ENCODE data around the gene GYPA. TPM values are rescaled to one million over a fixed set of nuclear protein-coding genes. Genes with fewer than 3 reads are reported as not detected.
"Not testable (repeated sequence)": the region's sequence is repeated elsewhere in the genome, so short reads cannot be mapped to it uniquely, and the experiment has no call there.

Gene GYPA
- polyA plus RNA-seq, 6 donors from 2014 or later = not detected

DNA sequence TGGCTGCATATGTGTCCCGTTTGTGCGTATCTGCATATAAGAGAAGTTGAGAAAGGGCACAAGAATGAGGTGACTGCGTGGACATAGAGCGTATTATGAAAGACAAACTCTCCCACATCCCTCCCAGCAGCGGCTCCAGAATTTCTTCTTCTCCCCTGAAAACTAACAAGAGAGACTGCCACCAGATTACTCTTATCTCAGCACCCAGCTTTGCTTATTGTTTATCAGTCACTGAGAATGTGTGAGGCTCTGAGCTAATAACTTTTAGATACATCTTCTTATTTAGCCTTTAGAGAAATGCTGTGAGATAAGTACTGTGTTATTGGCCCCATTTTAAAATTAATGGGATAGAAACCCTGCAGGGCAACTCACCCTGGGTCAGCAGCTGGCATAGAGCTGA is 20.8 kb downstream of the GYPA start:
- peaks cover 0 to 10% (median 0%) of the 10 kb centered on the region in 3 donors for H3K4me1 Mint-ChIP-seq
- not testable (repeated sequence) for H3K36me3 Mint-ChIP-seq; H3K9me3 Mint-ChIP-seq; H3K4me3 Mint-ChIP-seq; ATAC-seq (ENCODE audit: low read depth in 2 of 2); DNase-seq; H3K27ac Mint-ChIP-seq; H3K27me3 Mint-ChIP-seq

DNA sequence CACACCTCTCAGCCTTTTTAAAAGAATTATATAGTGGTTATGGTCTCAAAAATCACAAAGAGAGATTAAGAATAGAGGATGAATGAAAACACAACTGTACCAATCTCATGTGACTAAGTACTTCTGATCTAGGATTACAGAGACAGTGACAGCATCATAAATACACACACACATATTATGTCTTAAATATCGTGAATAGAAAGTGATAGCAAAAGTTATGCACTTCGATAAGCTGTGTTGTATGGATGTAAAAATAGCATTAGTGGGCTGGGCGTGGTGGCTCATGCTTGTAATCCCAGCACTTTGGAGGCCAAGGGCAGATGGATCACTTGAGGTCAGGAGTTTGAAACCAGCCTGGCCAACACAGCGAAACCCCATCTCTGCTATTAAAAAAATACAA is 25.0 kb downstream of the GYPA start:
- H3K27ac Mint-ChIP-seq = no peak overlapping the region
- H3K9me3 Mint-ChIP-seq = no peaks in the 10 kb centered on the region
- no peaks in the 10 kb centered on the region for H3K36me3 Mint-ChIP-seq
- no peaks in the 10 kb centered on the region for H3K27me3 Mint-ChIP-seq
- ATAC-seq (ENCODE audit: low read depth in 2 of 2) (no peak), DNase-seq (no peak)
- H3K4me3 Mint-ChIP-seq = no peak overlapping the region
- H3K4me1 Mint-ChIP-seq = peaks cover 0 to 9% (median 0%) of the 10 kb centered on the region in 3 donors

DNA sequence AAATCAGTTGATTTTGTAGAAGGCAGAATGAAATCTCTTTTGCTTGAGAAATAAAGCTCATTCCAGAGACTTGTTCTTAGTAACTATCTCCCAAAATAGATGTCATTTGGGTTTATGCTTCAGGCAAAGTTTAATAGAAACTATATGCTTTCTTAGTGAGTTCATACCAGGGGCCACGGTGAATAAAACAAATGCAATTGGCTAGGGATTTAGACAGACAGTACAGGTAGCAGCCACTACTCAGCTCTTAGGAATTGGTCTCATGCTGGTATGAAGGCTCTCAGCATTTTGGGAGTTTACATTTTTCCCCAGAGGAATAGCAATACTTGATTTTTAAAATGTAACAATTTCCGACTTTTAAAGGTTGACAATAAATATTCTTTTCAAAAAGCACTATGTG is 27.0 kb downstream of the GYPA start:
- Mint-ChIP-seq H3K36me3 (no peaks in the 10 kb centered on the region), H3K27ac (no peak overlapping the region), H3K4me1 (peaks cover 0 to 9% (median 0%) of the 10 kb centered on the region in 3 donors), H3K27me3 (no peaks in the 10 kb centered on the region), H3K9me3 (no peaks in the 10 kb centered on the region), H3K4me3 (no peak overlapping the region)
- ATAC-seq (ENCODE audit: low read depth in 2 of 2) (no peak), DNase-seq (no peak)

DNA sequence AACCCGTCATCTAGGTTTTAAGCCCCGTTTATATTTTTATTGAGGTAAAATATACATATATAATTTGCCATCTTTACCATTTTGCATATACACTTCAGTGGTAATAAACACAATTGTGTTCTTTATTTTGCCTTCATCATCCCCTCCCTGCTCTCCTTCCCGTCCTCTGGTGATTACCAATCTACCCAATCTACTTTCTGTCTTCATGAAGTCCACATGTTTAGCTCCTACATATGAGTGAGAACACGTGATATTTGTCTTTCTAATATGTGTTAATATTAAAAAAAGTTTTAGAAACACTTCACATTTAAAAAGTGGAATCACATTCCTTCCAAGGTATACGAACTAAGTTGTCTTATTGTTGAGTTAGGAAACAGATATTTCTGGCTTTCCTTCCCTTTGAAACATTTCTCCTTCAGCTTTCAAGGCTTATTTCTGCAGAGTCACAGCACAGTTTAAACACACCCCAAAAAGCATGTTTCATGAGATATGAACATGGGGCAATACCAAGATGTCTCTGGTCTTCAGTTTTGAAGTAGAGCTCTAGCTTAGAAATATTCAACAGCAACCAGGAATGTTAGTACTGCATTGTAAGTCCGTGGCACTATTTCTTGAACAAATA is 35.9 kb downstream of the GYPA start:
- H3K4me3 Mint-ChIP-seq = no peak overlapping the region
- no peaks in the 10 kb centered on the region for H3K36me3 Mint-ChIP-seq
- no peaks in the 10 kb centered on the region for H3K9me3 Mint-ChIP-seq
- H3K27me3 Mint-ChIP-seq = no peaks in the 10 kb centered on the region
- no peaks in the 10 kb centered on the region for H3K4me1 Mint-ChIP-seq
- no peak overlapping the region for H3K27ac Mint-ChIP-seq
- ATAC-seq (ENCODE audit: low read depth in 2 of 2) (no peak), DNase-seq (no peak)

DNA sequence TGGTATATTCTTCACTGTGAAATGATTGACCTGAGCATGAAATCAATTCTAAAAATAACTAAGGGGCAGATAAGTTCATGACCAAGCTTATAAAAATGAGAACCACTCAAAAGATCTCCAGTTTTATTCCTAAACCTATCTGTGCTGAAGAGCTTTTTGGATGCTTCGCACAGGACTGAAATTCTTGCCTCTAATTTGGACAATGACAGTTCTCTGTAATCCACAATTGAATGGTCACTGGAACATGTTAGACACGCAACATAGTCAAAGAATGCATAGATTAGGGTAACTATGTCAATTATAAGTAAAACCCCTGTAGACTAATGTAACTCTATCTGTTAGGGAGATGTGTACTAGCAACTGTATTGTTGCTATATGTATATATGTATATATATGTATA is 42.7 kb downstream of the GYPA start:
- not testable (repeated sequence) for DNase-seq; H3K4me1 Mint-ChIP-seq; H3K27me3 Mint-ChIP-seq; ATAC-seq (ENCODE audit: low read depth in 2 of 2); H3K9me3 Mint-ChIP-seq; H3K36me3 Mint-ChIP-seq; H3K4me3 Mint-ChIP-seq; H3K27ac Mint-ChIP-seq

DNA sequence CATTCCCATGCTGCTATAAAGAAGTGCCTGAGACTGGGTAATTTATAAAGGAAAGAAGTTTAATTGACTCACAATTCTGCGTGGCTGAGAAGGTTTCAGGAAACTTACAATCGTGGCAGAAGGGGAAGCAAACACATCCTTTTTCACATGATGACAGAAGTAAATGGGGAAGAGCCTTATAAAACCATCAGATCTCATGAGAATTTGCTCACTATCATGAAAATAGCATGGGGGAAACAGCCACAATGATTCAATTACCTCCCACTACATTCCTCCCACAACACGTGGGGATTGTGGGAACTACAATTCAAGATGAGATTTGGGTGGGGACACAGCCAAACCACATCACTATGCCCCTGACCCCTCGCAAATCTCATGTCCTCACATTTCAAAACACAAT is 46.5 kb downstream of the GYPA start:
- not testable (repeated sequence) for H3K4me3 Mint-ChIP-seq; H3K27ac Mint-ChIP-seq; ATAC-seq (ENCODE audit: low read depth in 2 of 2); DNase-seq; H3K4me1 Mint-ChIP-seq; H3K36me3 Mint-ChIP-seq; H3K9me3 Mint-ChIP-seq; H3K27me3 Mint-ChIP-seq

DNA sequence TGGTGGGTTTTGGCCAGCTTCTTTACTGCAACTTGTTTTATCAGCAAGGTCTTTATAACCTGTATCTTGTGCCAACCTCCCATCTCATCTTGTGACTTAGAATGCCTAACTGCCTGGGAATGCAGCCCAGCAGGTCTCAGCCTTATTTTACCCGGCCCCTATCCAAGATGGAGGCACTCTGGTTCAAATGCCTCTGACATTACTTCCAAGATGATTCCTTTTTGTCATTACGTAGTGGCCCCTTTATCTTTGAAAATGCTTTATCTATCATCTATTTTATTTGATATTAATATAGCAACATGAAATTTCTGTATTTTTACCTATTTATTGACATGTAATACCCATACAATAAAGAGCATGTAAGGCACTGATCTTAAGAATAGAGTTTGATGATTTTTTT is 49.3 kb downstream of the GYPA start:
- H3K27ac Mint-ChIP-seq; H3K27me3 Mint-ChIP-seq; ATAC-seq (ENCODE audit: low read depth in 2 of 2): not testable (repeated sequence)

DNA sequence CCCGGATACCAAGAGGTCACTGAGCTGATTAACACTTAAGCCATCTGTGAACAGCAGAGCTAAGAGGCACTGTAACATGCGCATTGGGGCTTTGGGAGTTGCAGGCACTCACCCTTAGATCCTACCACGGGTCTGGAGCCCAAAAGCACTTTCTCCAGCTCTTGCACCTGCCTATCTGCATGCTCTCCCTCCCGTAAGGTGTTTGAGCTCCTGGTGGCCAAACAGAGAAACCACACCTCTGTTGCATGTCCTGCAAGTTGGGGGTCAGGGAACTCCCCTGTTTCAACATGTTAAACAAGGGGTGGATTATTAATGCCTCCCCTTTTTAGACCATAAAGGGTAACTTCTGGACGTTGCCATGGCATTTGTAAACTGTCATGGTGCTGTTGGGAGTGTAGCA is 49.8 kb downstream of the GYPA start:
- no peak overlapping the region for H3K4me3 Mint-ChIP-seq
- H3K27me3 Mint-ChIP-seq = peaks cover 0 to 7% (median 6%) of the 10 kb centered on the region in 3 donors
- ATAC-seq (ENCODE audit: low read depth in 2 of 2) (no peak), DNase-seq (no peak)
- no peak overlapping the region for H3K27ac Mint-ChIP-seq
- H3K9me3 Mint-ChIP-seq = no peaks in the 10 kb centered on the region
- no peaks in the 10 kb centered on the region for H3K36me3 Mint-ChIP-seq
- H3K4me1 Mint-ChIP-seq = no peaks in the 10 kb centered on the region

More for the DNA sequence above, 49.3 kb downstream of the GYPA start:
- DNase-seq, H3K4me3 Mint-ChIP-seq, H3K4me1 Mint-ChIP-seq, H3K36me3 Mint-ChIP-seq, H3K9me3 Mint-ChIP-seq: not testable (repeated sequence)

DNA sequence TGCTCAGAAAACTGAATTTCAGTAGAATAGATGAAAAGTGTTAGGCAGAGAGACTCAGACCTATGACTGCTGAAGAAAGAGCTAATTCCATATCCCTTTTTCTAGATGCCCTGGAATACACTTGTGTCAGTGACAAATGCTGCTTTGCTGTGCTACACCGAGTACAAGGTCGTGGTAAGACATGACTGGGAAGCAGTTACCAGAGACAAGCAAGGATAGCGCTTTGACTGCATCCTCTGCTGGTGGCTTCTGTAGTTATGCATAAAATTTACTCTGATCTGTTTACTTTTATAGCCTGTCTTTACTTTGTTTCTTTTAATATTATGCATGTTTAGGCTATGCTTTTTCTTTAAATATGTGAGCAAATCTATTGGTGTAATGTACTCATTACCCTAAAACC is 58.5 kb downstream of the GYPA start:
- H3K27me3 Mint-ChIP-seq = not testable (repeated sequence)

DNA sequence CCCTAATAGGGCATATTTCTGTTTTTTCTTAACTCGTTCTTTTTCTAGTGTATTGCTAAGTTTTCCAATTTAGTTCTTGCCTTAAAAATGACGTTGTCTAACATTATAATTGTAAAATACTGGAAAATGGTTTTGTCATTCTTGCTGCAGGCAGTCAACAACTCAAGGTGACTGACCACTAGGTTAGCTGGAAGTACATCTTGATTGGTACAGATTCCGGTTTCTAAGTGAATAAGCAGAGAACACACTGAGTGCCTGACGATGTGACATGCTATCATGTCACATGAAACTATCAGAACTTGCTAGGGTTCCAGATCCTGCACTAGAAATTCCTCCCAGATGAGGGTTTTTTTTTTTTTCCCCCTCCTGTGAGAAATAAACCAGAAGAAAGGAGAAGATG is 60.4 kb downstream of the GYPA start:
- not testable (repeated sequence) for H3K36me3 Mint-ChIP-seq; ATAC-seq (ENCODE audit: low read depth in 2 of 2); H3K4me3 Mint-ChIP-seq; H3K4me1 Mint-ChIP-seq; H3K27me3 Mint-ChIP-seq; H3K9me3 Mint-ChIP-seq; H3K27ac Mint-ChIP-seq; DNase-seq

More for the DNA sequence above, 58.5 kb downstream of the GYPA start:
- not testable (repeated sequence) for H3K4me3 Mint-ChIP-seq; H3K4me1 Mint-ChIP-seq; DNase-seq; H3K9me3 Mint-ChIP-seq; ATAC-seq (ENCODE audit: low read depth in 2 of 2); H3K36me3 Mint-ChIP-seq; H3K27ac Mint-ChIP-seq

DNA sequence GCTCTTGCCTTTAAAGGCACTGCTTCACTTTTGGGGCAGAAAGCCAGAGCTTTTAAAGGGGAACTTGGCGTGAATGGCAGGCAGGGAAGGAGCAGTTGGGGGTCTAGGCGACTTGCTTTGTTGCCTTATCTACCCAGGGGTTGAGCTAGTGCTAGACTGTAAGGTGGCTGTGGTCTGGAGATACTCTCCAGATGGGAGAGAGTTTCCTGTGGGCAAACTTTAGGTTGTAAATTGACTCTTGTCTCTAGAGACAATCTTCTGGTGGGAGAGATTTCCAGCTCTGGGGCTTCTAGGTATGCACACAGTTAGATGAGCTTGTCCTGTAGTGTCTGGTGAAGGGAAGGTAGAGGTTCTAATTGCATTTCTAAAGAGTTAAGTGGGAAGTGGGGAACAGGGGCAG is 61.8 kb downstream of the GYPA start:
- ATAC-seq (ENCODE audit: low read depth in 2 of 2); H3K36me3 Mint-ChIP-seq: not testable (repeated sequence)

DNA sequence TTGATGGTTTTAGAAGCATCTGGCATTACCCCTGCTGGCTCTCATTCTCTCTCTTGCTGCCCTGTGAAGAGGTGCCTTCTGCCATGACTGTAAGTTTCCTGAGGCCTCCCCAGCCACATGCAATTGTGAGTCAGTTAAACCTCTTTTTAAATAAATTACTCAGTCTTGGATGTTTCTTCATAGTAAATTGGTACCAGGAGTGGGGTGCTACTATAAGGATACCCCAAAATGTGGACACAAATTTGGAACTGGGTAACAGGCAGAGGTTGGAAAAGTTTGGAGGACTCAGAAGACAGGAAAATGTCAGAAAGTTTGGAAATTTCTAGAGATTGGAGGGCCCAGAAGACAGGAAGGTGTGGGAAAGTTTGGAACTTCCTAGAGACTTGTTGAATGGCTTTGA is 79.0 kb downstream of the GYPA start:
- not testable (repeated sequence) for DNase-seq; H3K4me1 Mint-ChIP-seq; H3K4me3 Mint-ChIP-seq; H3K36me3 Mint-ChIP-seq; ATAC-seq (ENCODE audit: low read depth in 2 of 2); H3K27ac Mint-ChIP-seq
- peaks cover 0 to 26% (median 17%) of the 10 kb centered on the region in 7 donors for H3K9me3 Mint-ChIP-seq
- H3K27me3 Mint-ChIP-seq = peaks cover 0 to 13% (median 4%) of the 10 kb centered on the region in 3 donors

More for the DNA sequence above, 61.8 kb downstream of the GYPA start:
- H3K27me3 Mint-ChIP-seq, H3K4me3 Mint-ChIP-seq, H3K9me3 Mint-ChIP-seq, DNase-seq, H3K4me1 Mint-ChIP-seq: not testable (repeated sequence)
- peak overlapping the region in 1 of 6 donors; percentile 10 for H3K27ac Mint-ChIP-seq

DNA sequence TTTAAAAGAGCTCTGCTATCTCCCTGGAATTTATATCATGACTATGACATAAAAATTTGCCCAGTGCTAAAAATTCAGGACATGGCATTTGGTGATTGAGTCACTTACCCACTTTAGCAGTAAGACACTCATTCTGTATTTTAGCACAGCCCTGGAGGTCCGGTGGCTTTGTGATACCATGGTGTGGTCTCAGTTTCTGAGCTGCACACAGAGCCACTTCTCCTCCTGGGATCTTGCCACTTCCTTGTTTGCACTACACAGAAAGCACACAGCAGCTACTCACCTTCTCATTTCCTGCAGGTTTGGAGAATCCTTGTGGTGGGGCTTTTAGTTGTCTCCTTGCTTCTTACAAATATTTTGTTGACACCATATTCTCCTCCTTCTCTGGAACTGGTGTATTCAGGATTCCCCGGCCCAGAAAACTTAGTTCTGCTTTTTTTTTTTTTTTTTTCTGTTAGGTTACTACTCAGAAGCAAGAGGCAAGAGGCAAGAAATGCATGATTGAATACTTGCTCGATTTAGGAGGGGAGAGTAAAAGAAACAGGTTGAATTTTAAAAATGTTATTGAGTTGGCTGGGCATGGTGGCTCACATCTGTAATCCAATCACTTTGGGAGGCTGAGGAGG is 80.2 kb downstream of the GYPA start:
- not testable (repeated sequence) for H3K4me1 Mint-ChIP-seq; H3K27ac Mint-ChIP-seq; ATAC-seq (ENCODE audit: low read depth in 2 of 2); DNase-seq; H3K36me3 Mint-ChIP-seq; H3K4me3 Mint-ChIP-seq
- peaks cover 0 to 26% (median 17%) of the 10 kb centered on the region in 7 donors for H3K9me3 Mint-ChIP-seq
- peaks cover 0 to 16% (median 4%) of the 10 kb centered on the region in 3 donors for H3K27me3 Mint-ChIP-seq

All from naive B cell (primary cell).